ENCODE measurements around the gene LRMDA.

GRCh38 chr10:75895259-75895658 is 463.8 kb downstream of the LRMDA start:
- TF ChIP-seq, protein P1, sequence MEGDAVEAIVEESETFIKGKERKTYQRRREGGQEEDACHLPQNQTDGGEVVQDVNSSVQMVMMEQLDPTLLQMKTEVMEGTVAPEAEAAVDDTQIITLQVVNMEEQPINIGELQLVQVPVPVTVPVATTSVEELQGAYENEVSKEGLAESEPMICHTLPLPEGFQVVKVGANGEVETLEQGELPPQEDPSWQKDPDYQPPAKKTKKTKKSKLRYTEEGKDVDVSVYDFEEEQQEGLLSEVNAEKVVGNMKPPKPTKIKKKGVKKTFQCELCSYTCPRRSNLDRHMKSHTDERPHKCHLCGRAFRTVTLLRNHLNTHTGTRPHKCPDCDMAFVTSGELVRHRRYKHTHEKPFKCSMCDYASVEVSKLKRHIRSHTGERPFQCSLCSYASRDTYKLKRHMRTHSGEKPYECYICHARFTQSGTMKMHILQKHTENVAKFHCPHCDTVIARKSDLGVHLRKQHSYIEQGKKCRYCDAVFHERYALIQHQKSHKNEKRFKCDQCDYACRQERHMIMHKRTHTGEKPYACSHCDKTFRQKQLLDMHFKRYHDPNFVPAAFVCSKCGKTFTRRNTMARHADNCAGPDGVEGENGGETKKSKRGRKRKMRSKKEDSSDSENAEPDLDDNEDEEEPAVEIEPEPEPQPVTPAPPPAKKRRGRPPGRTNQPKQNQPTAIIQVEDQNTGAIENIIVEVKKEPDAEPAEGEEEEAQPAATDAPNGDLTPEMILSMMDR (IDR thresholded peaks at IDR 0.05) = no peak
- TF ChIP-seq POLR2A (IDR thresholded peaks at IDR 0.05) = no peak
- no peak for TF ChIP-seq EP300 (IDR thresholded peaks at IDR 0.05)

Data from tibial nerve (tissue), 4 donors.